ENCODE measurements around the gene PLEKHA1. TPM values are rescaled to one million over a fixed set of nuclear protein-coding genes. Genes with fewer than 3 reads are reported as not detected.

The PLEKHA1 gene
- total RNA-seq, 1 donor from 2014 or later = 44.3 TPM

- peaks cover 9% of the 10 kb centered on the region for H3K4me1 Mint-ChIP-seq (ENCODE audit: low read depth)
- H3K36me3 Mint-ChIP-seq (ENCODE audit: insufficient read depth) = peaks cover 17% of the 10 kb centered on the region
- no peak overlapping the region for H3K27ac Mint-ChIP-seq
- H3K4me3 Mint-ChIP-seq (ENCODE audit: low read depth) = no peak overlapping the region
- H3K27me3 Mint-ChIP-seq = no peaks in the 10 kb centered on the region
- no peak for DNase-seq (ENCODE audit: low spot score, unreplicated experiment)
- no peak for TF ChIP-seq CTCF (IDR thresholded peaks at IDR 0.05; ENCODE audit: unreplicated experiment)
- no peaks in the 10 kb centered on the region for H3K9me3 Mint-ChIP-seq (ENCODE audit: low read depth)
Measured at GRCh38 chr10:122417667-122418066, 43.2 kb downstream of the PLEKHA1 start.

- no peak for DNase-seq (ENCODE audit: low spot score, unreplicated experiment)
- TF ChIP-seq CTCF (IDR thresholded peaks at IDR 0.05; ENCODE audit: unreplicated experiment) = no peak
- H3K9me3 Mint-ChIP-seq (ENCODE audit: low read depth) = no peaks in the 10 kb centered on the region
- H3K27ac Mint-ChIP-seq = no peak overlapping the region
- H3K36me3 Mint-ChIP-seq (ENCODE audit: insufficient read depth) = peaks cover 17% of the 10 kb centered on the region
- no peak overlapping the region for H3K4me3 Mint-ChIP-seq (ENCODE audit: low read depth)
- H3K4me1 Mint-ChIP-seq (ENCODE audit: low read depth) = peaks cover 4% of the 10 kb centered on the region
- no peaks in the 10 kb centered on the region for H3K27me3 Mint-ChIP-seq
Measured at GRCh38 chr10:122419016-122419415, 44.5 kb downstream of the PLEKHA1 start.

DNA sequence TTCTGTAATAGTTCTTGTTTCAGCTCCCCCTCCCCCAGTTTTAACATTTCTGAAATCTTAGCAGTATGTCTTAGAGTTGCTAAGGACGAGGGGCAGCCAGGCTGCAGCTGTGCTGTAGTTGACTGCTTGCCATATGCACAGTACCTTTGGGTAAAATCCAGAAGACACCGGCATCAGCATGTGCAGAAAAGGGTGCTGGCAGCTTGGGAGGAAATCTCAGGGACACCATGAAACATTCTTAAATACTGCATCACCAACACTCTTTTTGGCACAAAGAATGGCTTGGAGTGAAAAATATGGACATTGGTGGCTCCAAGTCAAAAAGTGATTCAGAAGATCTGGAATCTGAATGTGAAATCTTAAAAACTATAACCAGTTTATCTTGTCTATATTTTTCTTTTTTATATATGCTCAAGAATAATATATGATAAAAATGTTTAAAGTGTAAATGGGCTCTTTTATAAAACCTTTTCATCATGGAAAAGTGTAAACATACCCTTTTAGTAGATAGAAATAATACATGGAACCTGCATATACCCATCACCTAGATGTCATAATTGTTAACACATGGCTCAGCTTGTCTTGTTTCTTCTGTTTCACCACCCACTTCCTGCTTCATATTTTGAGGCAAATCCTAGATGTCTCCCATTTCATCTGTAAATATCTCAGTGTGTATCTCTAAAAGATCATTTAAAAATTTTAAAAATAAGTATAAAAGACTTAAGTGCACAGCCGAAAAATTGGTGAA is 45.5 kb downstream of the PLEKHA1 start:
- DNase-seq (ENCODE audit: low spot score, unreplicated experiment) = no peak
- H3K36me3 Mint-ChIP-seq (ENCODE audit: insufficient read depth) = peaks cover 16% of the 10 kb centered on the region
- H3K4me1 Mint-ChIP-seq (ENCODE audit: low read depth) = peaks cover 4% of the 10 kb centered on the region
- H3K4me3 Mint-ChIP-seq (ENCODE audit: low read depth) = no peak overlapping the region
- no peak overlapping the region for H3K27ac Mint-ChIP-seq
- no peak for TF ChIP-seq CTCF (IDR thresholded peaks at IDR 0.05; ENCODE audit: unreplicated experiment)
- H3K27me3 Mint-ChIP-seq = no peaks in the 10 kb centered on the region
- H3K9me3 Mint-ChIP-seq (ENCODE audit: low read depth) = no peaks in the 10 kb centered on the region

- Mint-ChIP-seq H3K9me3 (ENCODE audit: low read depth) (no peaks in the 10 kb centered on the region), H3K4me1 (ENCODE audit: low read depth) (peaks cover 4% of the 10 kb centered on the region), H3K36me3 (ENCODE audit: insufficient read depth) (peaks cover 16% of the 10 kb centered on the region), H3K27ac (no peak overlapping the region), H3K4me3 (ENCODE audit: low read depth) (no peak overlapping the region), H3K27me3 (no peaks in the 10 kb centered on the region)
- no peak for TF ChIP-seq CTCF (IDR thresholded peaks at IDR 0.05; ENCODE audit: unreplicated experiment)
- DNase-seq (ENCODE audit: low spot score, unreplicated experiment) = no peak
Measured at GRCh38 chr10:122420624-122421007, 46.1 kb downstream of the PLEKHA1 start.

DNA sequence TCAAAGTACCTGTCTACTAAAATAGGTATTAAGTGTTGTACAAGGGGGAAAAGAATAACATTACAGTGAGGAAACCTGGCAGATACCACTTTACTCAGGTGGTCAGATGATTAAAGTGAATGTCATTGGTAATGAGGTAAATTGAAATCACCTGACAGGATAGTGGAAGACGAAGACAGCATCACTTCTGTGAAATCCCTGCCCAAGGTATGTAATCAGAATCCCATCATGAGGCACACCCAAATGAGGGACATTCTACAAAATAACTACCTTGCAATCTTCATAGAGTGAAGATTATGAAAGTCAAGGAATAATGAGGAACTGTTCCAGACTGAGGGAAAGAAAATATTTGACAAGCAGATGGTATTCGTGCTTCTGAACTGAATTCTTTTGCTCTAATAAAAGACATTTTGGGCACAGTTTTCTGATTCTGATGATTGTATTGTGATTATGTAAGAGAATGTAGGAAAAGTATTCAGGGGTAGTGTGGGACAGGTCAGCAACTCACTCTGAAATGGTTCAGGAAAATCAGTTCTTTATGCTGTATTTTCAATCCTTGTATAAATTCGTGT is 46.6 kb downstream of the PLEKHA1 start:
- H3K36me3 Mint-ChIP-seq (ENCODE audit: insufficient read depth) = peaks cover 13% of the 10 kb centered on the region
- TF ChIP-seq CTCF (IDR thresholded peaks at IDR 0.05; ENCODE audit: unreplicated experiment) = no peak
- no peak overlapping the region for H3K27ac Mint-ChIP-seq
- H3K27me3 Mint-ChIP-seq = no peaks in the 10 kb centered on the region
- no peak overlapping the region for H3K4me3 Mint-ChIP-seq (ENCODE audit: low read depth)
- no peak for DNase-seq (ENCODE audit: low spot score, unreplicated experiment)
- H3K4me1 Mint-ChIP-seq (ENCODE audit: low read depth) = peaks cover 6% of the 10 kb centered on the region
- H3K9me3 Mint-ChIP-seq (ENCODE audit: low read depth) = no peaks in the 10 kb centered on the region

Measured in progenitor cell of endocrine pancreas (in vitro differentiated cells).